Central memory CD8-positive, alpha-beta T cell (primary cell): ENCODE results near the gene RBMS3.
"Not testable (repeated sequence)": the region's sequence is repeated elsewhere in the genome, so short reads cannot be mapped to it uniquely, and the experiment has no call there.

Experiments used
- ATAC-seq: fragments of 150-1000 bp; cut with Tn5 transposase; replicated peaks from 2 replicates; pipeline ENCODE4 v1.10.0; 2022; ENCODE audit warnings: mild to moderate bottlenecking, moderate FRiP score, moderate number of reproducible peaks; ENCODE audit not compliant: poor library complexity, severe bottlenecking; ENCODE audit errors: extremely low read depth
- DNase-seq, 2 donors: peaks; one replicate each; pipeline ENCODE4 v3.0.0; 2021; ENCODE audit warnings: low spot score in 2 of 2
- H3K27ac Mint-ChIP-seq: one replicate; pipeline ENCODE4 v1.8.0; 2022; ENCODE audit warnings: low read depth, mild to moderate bottlenecking, moderate library complexity, mixed read lengths
- H3K27me3 Mint-ChIP-seq: one replicate; pipeline ENCODE4 v1.8.0; 2022; ENCODE audit warnings: mixed read lengths
- H3K36me3 Mint-ChIP-seq: one replicate; pipeline ENCODE4 v1.8.0; 2022; ENCODE audit warnings: mild to moderate bottlenecking, moderate library complexity, mixed read lengths; ENCODE audit not compliant: insufficient read depth
- H3K4me1 Mint-ChIP-seq: one replicate; pipeline ENCODE4 v1.8.0; 2022; ENCODE audit warnings: mixed read lengths
- H3K4me3 Mint-ChIP-seq: one replicate; pipeline ENCODE4 v1.8.0; 2022; ENCODE audit warnings: mild to moderate bottlenecking, moderate library complexity, mixed read lengths
- H3K9me3 Mint-ChIP-seq: one replicate; pipeline ENCODE4 v1.8.0; 2022; ENCODE audit warnings: mixed read lengths

The RBMS3 gene

GRCh38 chr3:29322586-29322985, 41.7 kb downstream of the RBMS3 start:
- DNase-seq (no peak), ATAC-seq (no peak)

GRCh38 chr3:29324180-29324651, 43.3 kb downstream of the RBMS3 start:
- DNase-seq (no peak), ATAC-seq (no peak)

More at GRCh38 chr3:29322586-29322985, 41.7 kb downstream of the RBMS3 start:
- H3K4me1 Mint-ChIP-seq: no peaks in the 10 kb centered on the region
- H3K27me3 Mint-ChIP-seq: no peaks in the 10 kb centered on the region
- no peaks in the 10 kb centered on the region for H3K36me3 Mint-ChIP-seq
- no peak overlapping the region for H3K27ac Mint-ChIP-seq
- H3K9me3 Mint-ChIP-seq: peaks cover 13% of the 10 kb centered on the region
- no peak overlapping the region for H3K4me3 Mint-ChIP-seq

GRCh38 chr3:29326540-29326939, 45.7 kb downstream of the RBMS3 start:
- H3K27me3 Mint-ChIP-seq, ATAC-seq, H3K4me3 Mint-ChIP-seq, DNase-seq, H3K9me3 Mint-ChIP-seq, H3K4me1 Mint-ChIP-seq, H3K36me3 Mint-ChIP-seq, H3K27ac Mint-ChIP-seq: not testable (repeated sequence)

More at GRCh38 chr3:29324180-29324651, 43.3 kb downstream of the RBMS3 start:
- Mint-ChIP-seq H3K4me1 (no peaks in the 10 kb centered on the region), H3K4me3 (no peak overlapping the region), H3K27me3 (no peaks in the 10 kb centered on the region), H3K9me3 (peaks cover 6% of the 10 kb centered on the region), H3K36me3 (no peaks in the 10 kb centered on the region), H3K27ac (no peak overlapping the region)

GRCh38 chr3:29329986-29330890, 49.4 kb downstream of the RBMS3 start:
- H3K9me3 Mint-ChIP-seq: peaks cover 12% of the 10 kb centered on the region
- H3K4me1 Mint-ChIP-seq: no peaks in the 10 kb centered on the region
- no peaks in the 10 kb centered on the region for H3K36me3 Mint-ChIP-seq
- DNase-seq (no peak), ATAC-seq (no peak)
- H3K4me3 Mint-ChIP-seq: no peak overlapping the region
- H3K27ac Mint-ChIP-seq: no peak overlapping the region
- no peaks in the 10 kb centered on the region for H3K27me3 Mint-ChIP-seq

- no peaks in the 10 kb centered on the region for H3K4me1 Mint-ChIP-seq
- H3K36me3 Mint-ChIP-seq: no peaks in the 10 kb centered on the region
- peaks cover 10% of the 10 kb centered on the region for H3K9me3 Mint-ChIP-seq
- ATAC-seq (no peak), DNase-seq (no peak)
- H3K27ac Mint-ChIP-seq: no peak overlapping the region
- H3K4me3 Mint-ChIP-seq: no peak overlapping the region
- H3K27me3 Mint-ChIP-seq: no peaks in the 10 kb centered on the region
These were observed 50.2 kb downstream of the RBMS3 start for GRCh38 chr3:29331035-29331434.

- Mint-ChIP-seq H3K27ac (no peak overlapping the region), H3K27me3 (no peaks in the 10 kb centered on the region), H3K4me3 (no peak overlapping the region), H3K36me3 (no peaks in the 10 kb centered on the region), H3K4me1 (no peaks in the 10 kb centered on the region), H3K9me3 (peaks cover 6% of the 10 kb centered on the region)
- no peak for DNase-seq
- no peak for ATAC-seq
These were observed 50.8 kb downstream of the RBMS3 start for GRCh38 chr3:29331456-29332194.

- no peaks in the 10 kb centered on the region for H3K27me3 Mint-ChIP-seq
- ATAC-seq (no peak), DNase-seq (no peak)
- no peaks in the 10 kb centered on the region for H3K36me3 Mint-ChIP-seq
- no peak overlapping the region for H3K27ac Mint-ChIP-seq
- no peak overlapping the region for H3K4me3 Mint-ChIP-seq
- no peaks in the 10 kb centered on the region for H3K4me1 Mint-ChIP-seq
- peaks cover 6% of the 10 kb centered on the region for H3K9me3 Mint-ChIP-seq
These were observed 51.3 kb downstream of the RBMS3 start for GRCh38 chr3:29332195-29332637.

- Mint-ChIP-seq H3K27me3 (no peaks in the 10 kb centered on the region), H3K9me3 (peaks cover 6% of the 10 kb centered on the region), H3K36me3 (no peaks in the 10 kb centered on the region), H3K4me3 (no peak overlapping the region), H3K27ac (no peak overlapping the region), H3K4me1 (no peaks in the 10 kb centered on the region)
- ATAC-seq: no peak
- no peak for DNase-seq
These were observed 52.7 kb downstream of the RBMS3 start for GRCh38 chr3:29333576-29333975.

- no peaks in the 10 kb centered on the region for H3K27me3 Mint-ChIP-seq
- no peak overlapping the region for H3K4me3 Mint-ChIP-seq
- no peak overlapping the region for H3K27ac Mint-ChIP-seq
- DNase-seq (no peak), ATAC-seq (no peak)
- no peaks in the 10 kb centered on the region for H3K4me1 Mint-ChIP-seq
- no peaks in the 10 kb centered on the region for H3K36me3 Mint-ChIP-seq
- H3K9me3 Mint-ChIP-seq: peaks cover 9% of the 10 kb centered on the region
These were observed 53.8 kb downstream of the RBMS3 start for GRCh38 chr3:29334706-29335105.

GRCh38 chr3:29335438-29335837, 54.6 kb downstream of the RBMS3 start:
- no peak for ATAC-seq
- no peak overlapping the region for H3K4me3 Mint-ChIP-seq
- DNase-seq: no peak
- H3K4me1 Mint-ChIP-seq: no peaks in the 10 kb centered on the region
- H3K9me3 Mint-ChIP-seq: peaks cover 12% of the 10 kb centered on the region
- H3K27ac Mint-ChIP-seq: no peak overlapping the region
- no peaks in the 10 kb centered on the region for H3K27me3 Mint-ChIP-seq
- no peaks in the 10 kb centered on the region for H3K36me3 Mint-ChIP-seq

GRCh38 chr3:29335943-29336342, 55.1 kb downstream of the RBMS3 start:
- Mint-ChIP-seq H3K36me3 (no peaks in the 10 kb centered on the region), H3K4me1 (no peaks in the 10 kb centered on the region), H3K9me3 (peaks cover 12% of the 10 kb centered on the region), H3K27me3 (no peaks in the 10 kb centered on the region), H3K27ac (no peak overlapping the region), H3K4me3 (no peak overlapping the region)
- ATAC-seq: no peak
- DNase-seq: no peak

GRCh38 chr3:29337565-29337964, 56.7 kb downstream of the RBMS3 start:
- no peak overlapping the region for H3K4me3 Mint-ChIP-seq
- H3K27ac Mint-ChIP-seq: no peak overlapping the region
- H3K9me3 Mint-ChIP-seq: peaks cover 11% of the 10 kb centered on the region
- ATAC-seq (no peak), DNase-seq (no peak)
- no peaks in the 10 kb centered on the region for H3K4me1 Mint-ChIP-seq
- no peaks in the 10 kb centered on the region for H3K27me3 Mint-ChIP-seq
- no peaks in the 10 kb centered on the region for H3K36me3 Mint-ChIP-seq

- no peaks in the 10 kb centered on the region for H3K4me1 Mint-ChIP-seq
- H3K27ac Mint-ChIP-seq: no peak overlapping the region
- H3K27me3 Mint-ChIP-seq: no peaks in the 10 kb centered on the region
- peaks cover 11% of the 10 kb centered on the region for H3K9me3 Mint-ChIP-seq
- no peaks in the 10 kb centered on the region for H3K36me3 Mint-ChIP-seq
- DNase-seq: no peak
- H3K4me3 Mint-ChIP-seq: no peak overlapping the region
- ATAC-seq: no peak
These were observed 57.5 kb downstream of the RBMS3 start for GRCh38 chr3:29338377-29338776.
